Heart right ventricle (tissue), 16 donors: ENCODE results near the gene SND1. TPM values are rescaled to one million over a fixed set of nuclear protein-coding genes. Genes with fewer than 3 reads are reported as not detected.

Source experiments
- ATAC-seq, 8 donors: fragments of 200-7000 bp; cut with Tn5 transposase; one replicate each; pipeline ENCODE4 v1.9.1; 2020; ENCODE audit warnings: mild to moderate bottlenecking in 8 of 8, moderate library complexity in 8 of 8, moderate number of reproducible peaks in 1 of 8
- DNase-seq, 2 donors: peaks; one replicate each; pipeline ENCODE4 v3.0.0-alpha.2; 2020
- H3K27ac ChIP-seq, 10 donors: fragments of 200-600 bp; sonication (generic) in 2 of 10; one replicate each; pipeline versions ENCODE4 v1.5.0 to v1.8.0; 2020 to 2022; ENCODE audit warnings: mild to moderate bottlenecking in 3 of 10
- H3K27me3 ChIP-seq, 7 donors: fragments of 200-600 bp; one replicate each; pipeline ENCODE4 v1.8.0; 2021 to 2022; ENCODE audit warnings: mild to moderate bottlenecking in 2 of 7
- H3K36me3 ChIP-seq, 9 donors: fragments of 200-600 bp; sonication (generic) in 1 of 9; one replicate each; pipeline versions ENCODE4 v1.5.0 to v1.8.0; 2020 to 2022; ENCODE audit warnings: mild to moderate bottlenecking in 2 of 9
- H3K4me1 ChIP-seq, 9 donors: fragments of 200-600 bp; sonication (generic) in 1 of 9; one replicate each; pipeline versions ENCODE4 v1.5.0 to v1.8.0; 2020 to 2022; ENCODE audit warnings: mild to moderate bottlenecking in 4 of 9
- H3K4me3 ChIP-seq, 10 donors: fragments of 200-600 bp; sonication (generic) in 2 of 10; one replicate each; pipeline versions ENCODE4 v1.5.0 to v1.8.0; 2020 to 2022; ENCODE audit warnings: mild to moderate bottlenecking in 7 of 10, moderate library complexity in 2 of 10
- H3K9me3 ChIP-seq, 11 donors: fragments of 200-600 bp in 10 of 11; sonication (generic) in 2 of 11; one replicate each; pipeline versions ENCODE4 v1.5.0 to v1.8.0; 2013 to 2022; ENCODE audit warnings: mild to moderate bottlenecking in 2 of 11, control low read depth in 1 of 11, moderate library complexity in 1 of 11
- CTCF ChIP-seq, 9 donors: fragments of 200-600 bp; sonication (generic) in 2 of 9; IDR thresholded peaks; one replicate each; pipeline versions ENCODE4 v1.5.0 to v1.8.0; 2021 to 2022; ENCODE audit warnings: antibody characterized with exemption in 9 of 9, mild to moderate bottlenecking in 5 of 9, moderate library complexity in 1 of 9
- WGBS, 2 donors: extraction: QIAGEN DNeasy Blood & Tissue Kit; methylation state at CpG; one replicate each; pipeline ENCODE4 v1.1.7; 2013; ENCODE audit warnings: inconsistent platforms in 1 of 2; 5-methylcytosine and 5-hydroxymethylcytosine counted together
- intact Hi-C, 10 donors: fragments of 100-400 bp; cut with DNase I; formaldehyde crosslinking; loops; one replicate each; pipeline versions ENCODE4 v1.11.1 to v1.14.2; 2022
- polyA plus RNA-seq, 2 donors: library from polyadenylated mRNA; stranded (reverse); fragments of 200-250 nt; gene quantifications; one replicate each; pipeline ENCODE4 v1.2.3, GENCODE V29; 2013
- total RNA-seq, 10 donors: library from RNA; stranded (reverse); fragmentation: NEBNext Ultra II Directional in 3 of 10; extraction: Animal tissue kit (Norgen Biotek cat#: 25700) in 3 of 10; gene quantifications; one replicate each; pipeline versions ENCODE4 v1.2.1 to v1.2.4, GENCODE V29; 2021 to 2023
- donor health status: Arrhythmogenic right ventricular cardiomyopathy.
- donor health status: ischemic (EF 13 %, LVEDD 7.1; RV severe dilation, severe dysfunction).
- donor health status: healthy with polysubstance abuse.
- donor health status: DM: no; HTN: yes; CAD: no.
- donor health status: DM: no; HTN: no; CAD: no.
- donor health status: ischemic (EF 25% LVEDD 6.9; RV normal size, moderate dysfunction).
- donor health status: ischemic (EF 25% LVEDD 5.7; RV mildly dilated, moderate dysfunction).
- donor health status: healthy.
- donor health status: DM: yes; HTN: yes; CAD: no.
- donor health status: Ischemic cardiomyopathy.
- donor health status: ischemic (EF 35%, LVEDD 5.7; RV mildly dilated, moderate dysfunction).
- donor health status: nonischemic (EF 11% LVEDD 7.7; RV severe dilation, severe dysfunction).
- donor health status: DM: yes; HTN: yes; CAD: no.
- donor health status: PGD.
- donor health status: ischemic (EF 29% LVEDD 5.4; RV normal size, mild dysfunction).
- donor health status: nonischemic (EF 23%, LVEDD 6.1; RV moderate dilation, normal function).

SND1 gene
- total and polyA plus RNA-seq, 12 donors: 39.9 to 107 (median 80.8) TPM

- ATAC-seq: no peak
- TF ChIP-seq CTCF (IDR thresholded peaks at IDR 0.05): no peak
Observed at GRCh38 chr7:127946111-127946510, 294.1 kb downstream of the SND1 start.

GRCh38 chr7:127946847-127947246 is 294.9 kb downstream of the SND1 start:
- no peak overlapping the region for H3K27ac ChIP-seq
- DNase-seq: no peak
- no peak for ATAC-seq
- 94% methylated on average over 1 of the region's 1 CpG for WGBS, 2 donors
- H3K4me1 ChIP-seq: peaks cover 0 to 15% (median 0%) of the 10 kb centered on the region in 9 donors
- no peak overlapping the region for H3K4me3 ChIP-seq
- intact Hi-C loops: no loop called here
- H3K27me3 ChIP-seq: no peaks in the 10 kb centered on the region
- H3K36me3 ChIP-seq: peaks cover 0 to 10% (median 0%) of the 10 kb centered on the region in 9 donors
- H3K9me3 ChIP-seq: no peaks in the 10 kb centered on the region
- TF ChIP-seq CTCF (IDR thresholded peaks at IDR 0.05): no peak

More at GRCh38 chr7:127946111-127946510, 294.1 kb downstream of the SND1 start:
- Histone ChIP-seq H3K27me3 (no peaks in the 10 kb centered on the region), H3K4me1 (peaks cover 0 to 15% (median 0%) of the 10 kb centered on the region in 9 donors), H3K9me3 (no peaks in the 10 kb centered on the region), H3K36me3 (peaks cover 0 to 10% (median 0%) of the 10 kb centered on the region in 9 donors), H3K4me3 (no peak overlapping the region), H3K27ac (no peak overlapping the region)
- no peak for DNase-seq
- intact Hi-C loops: no loop called here

DNA sequence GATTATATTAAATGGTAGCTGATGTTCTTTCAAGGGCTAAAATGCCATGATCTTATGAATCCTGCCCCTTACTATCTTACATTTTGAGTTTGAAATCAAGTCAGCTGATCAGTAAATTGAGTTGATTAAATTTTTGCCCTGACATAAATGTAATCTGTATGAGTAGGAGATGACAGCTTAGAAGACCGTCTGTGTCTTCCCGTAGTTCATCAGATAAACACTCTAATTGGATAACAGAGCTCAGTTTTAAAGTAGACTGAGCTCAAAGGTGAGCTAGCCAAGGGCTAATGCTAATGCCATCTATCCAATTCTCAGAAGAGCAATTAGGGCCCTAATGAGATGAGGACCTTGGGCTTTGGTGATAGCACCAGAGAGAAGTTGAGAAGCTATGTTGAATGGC is 296.3 kb downstream of the SND1 start:
- ATAC-seq (no peak), DNase-seq (no peak)
- intact Hi-C loops: no loop called here
- H3K27ac ChIP-seq: no peak overlapping the region
- peaks cover 0 to 15% (median 2%) of the 10 kb centered on the region in 9 donors for H3K4me1 ChIP-seq
- 96 to 98% methylated on average over 2 of the region's 2 CpGs for WGBS, 2 donors
- TF ChIP-seq CTCF (IDR thresholded peaks at IDR 0.05): no peak
- peaks cover 0 to 4% (median 0%) of the 10 kb centered on the region in 9 donors for H3K36me3 ChIP-seq
- no peaks in the 10 kb centered on the region for H3K9me3 ChIP-seq
- no peaks in the 10 kb centered on the region for H3K27me3 ChIP-seq
- H3K4me3 ChIP-seq: no peak overlapping the region

- Histone ChIP-seq H3K9me3 (no peaks in the 10 kb centered on the region), H3K27me3 (no peaks in the 10 kb centered on the region), H3K36me3 (no peaks in the 10 kb centered on the region), H3K27ac (no peak overlapping the region), H3K4me1 (peaks cover 0 to 13% (median 8%) of the 10 kb centered on the region in 9 donors), H3K4me3 (no peak overlapping the region)
- DNase-seq (no peak), ATAC-seq (no peak)
- intact Hi-C loops: no loop called here
- no peak for TF ChIP-seq CTCF (IDR thresholded peaks at IDR 0.05)
- WGBS, 2 donors: 94 to 98% methylated on average over 2 of the region's 2 CpGs
Observed at GRCh38 chr7:127948930-127949329, 296.9 kb downstream of the SND1 start.
